NT2/D1 (cell line): ENCODE results near the gene NPIPB12.
"Not testable (repeated sequence)": the region's sequence is repeated elsewhere in the genome, so short reads cannot be mapped to it uniquely, and the experiment has no call there.

Experiments
- DNase-seq: peaks from one replicate; pipeline ENCODE4 v3.0.0-alpha.2; 2011; ENCODE audit warnings: low read depth, low spot score
- H3K27me3 ChIP-seq: 2 replicates; pipeline ENCODE4 v1.6.0; 2011; ENCODE audit warnings: mild to moderate bottlenecking; ENCODE audit not compliant: insufficient read length, insufficient read depth
- H3K36me3 ChIP-seq: 2 replicates; pipeline ENCODE4 v1.6.1; 2011; ENCODE audit warnings: mild to moderate bottlenecking, low read length, mixed read lengths; ENCODE audit not compliant: insufficient read depth, insufficient read length
- H3K4me1 ChIP-seq: 2 replicates; pipeline ENCODE4 v1.5.1; 2011; ENCODE audit not compliant: insufficient read depth, insufficient read length
- H3K4me3 ChIP-seq: 2 replicates; pipeline ENCODE4 v1.5.1; 2011; ENCODE audit warnings: low read depth; ENCODE audit not compliant: insufficient read length
- H3K9ac ChIP-seq: 2 replicates; pipeline ENCODE4 v1.6.0; 2011; ENCODE audit warnings: low read depth; ENCODE audit not compliant: insufficient read length
- H3K9me3 ChIP-seq: 2 replicates; pipeline ENCODE4 v1.5.1; 2011; ENCODE audit warnings: mild to moderate bottlenecking, low read length; ENCODE audit not compliant: insufficient read depth

Gene NPIPB12

DNA sequence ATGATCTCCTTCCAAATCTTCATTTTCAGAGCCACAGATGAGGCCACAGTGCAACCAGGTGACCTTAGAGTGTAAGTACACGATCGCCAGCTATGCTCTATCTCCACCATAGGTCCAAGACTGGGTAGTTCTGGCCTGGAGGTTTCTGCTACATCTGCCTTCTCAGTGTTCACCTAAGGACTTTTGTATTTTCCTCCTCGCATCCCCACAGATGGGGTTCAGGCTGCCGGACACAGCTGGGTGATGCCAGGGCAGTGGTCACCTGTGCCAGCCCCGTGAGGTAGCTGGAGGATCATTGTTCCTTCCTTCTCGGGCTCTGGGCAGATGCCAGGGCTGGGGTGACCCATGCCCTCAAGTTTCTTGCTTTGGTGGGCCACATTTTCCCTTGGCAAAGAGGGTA, at the start of gene NPIPB12:
TSS of gene NPIPB12 (minus strand) at position 101 of the 400 bp plus-strand sequence.
- H3K36me3 ChIP-seq, H3K4me1 ChIP-seq, DNase-seq, H3K9ac ChIP-seq, H3K9me3 ChIP-seq, H3K4me3 ChIP-seq, H3K27me3 ChIP-seq: not testable (repeated sequence)

DNA sequence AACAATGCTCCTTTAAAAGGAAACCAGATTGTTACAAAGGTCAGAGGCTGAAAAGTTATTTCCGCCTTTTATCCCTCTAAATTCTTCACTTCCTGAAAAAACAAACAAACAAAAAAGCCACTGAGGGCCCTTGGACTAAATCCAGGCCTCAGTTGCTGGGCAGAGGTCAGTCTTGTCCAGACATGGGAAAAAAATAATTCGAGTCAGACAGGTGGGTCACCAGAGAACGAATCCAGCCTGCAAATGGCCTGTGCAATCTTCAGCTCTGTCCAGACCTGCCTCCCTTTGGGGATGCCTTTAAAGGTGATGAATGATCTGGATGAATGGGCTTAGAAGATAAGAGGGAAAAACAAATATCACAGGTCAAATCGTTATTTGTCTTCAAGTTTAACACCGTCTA, 15.3 kb upstream of the NPIPB12 start:
- not testable (repeated sequence) for H3K9me3 ChIP-seq, H3K27me3 ChIP-seq

DNA sequence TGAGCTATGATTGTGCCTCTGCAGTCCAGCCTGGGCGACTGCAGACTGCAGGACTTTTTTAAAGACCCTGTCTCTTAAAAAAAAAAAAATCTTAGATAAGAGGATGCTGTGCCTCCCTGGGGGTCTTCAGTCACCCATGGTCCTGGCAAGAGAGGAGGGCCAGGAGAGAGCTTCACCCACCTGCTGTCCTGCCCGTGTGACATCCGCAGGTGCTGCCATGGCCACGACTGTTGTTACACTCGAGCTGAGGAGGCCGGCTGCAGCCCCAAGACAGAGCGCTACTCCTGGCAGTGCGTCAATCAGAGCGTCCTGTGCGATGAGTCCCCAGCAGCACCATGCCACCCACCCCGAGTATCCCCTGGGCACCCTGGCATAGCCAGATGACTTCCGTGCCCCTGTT, 23.9 kb downstream of the NPIPB12 start:
- not testable (repeated sequence) for H3K4me1 ChIP-seq, DNase-seq, H3K27me3 ChIP-seq, H3K9ac ChIP-seq, H3K9me3 ChIP-seq, H3K4me3 ChIP-seq, H3K36me3 ChIP-seq

More for the DNA sequence above, 15.3 kb upstream of the NPIPB12 start:
- DNase-seq, H3K9ac ChIP-seq, H3K4me3 ChIP-seq, H3K4me1 ChIP-seq, H3K36me3 ChIP-seq: not testable (repeated sequence)

DNA sequence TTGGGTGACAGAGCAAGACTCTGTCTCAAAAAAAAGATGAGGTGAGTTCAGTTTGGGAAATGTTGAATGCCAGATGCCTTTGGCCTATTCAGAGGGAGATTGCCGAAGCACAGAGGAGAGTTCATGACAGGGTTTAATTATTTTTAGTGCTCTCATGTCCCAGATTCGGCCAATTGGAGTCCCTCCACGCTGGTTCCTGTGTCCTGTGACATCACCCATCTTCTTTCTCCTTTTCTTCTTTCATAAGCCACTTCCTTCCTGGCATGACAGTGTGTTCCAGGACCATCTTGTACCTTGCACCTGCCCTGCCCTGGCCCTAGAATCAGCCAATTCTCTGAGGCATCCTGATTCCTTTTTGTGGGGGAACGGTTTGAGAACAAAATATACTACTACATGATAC, 34.1 kb downstream of the NPIPB12 start:
- not testable (repeated sequence) for H3K9me3 ChIP-seq, H3K4me1 ChIP-seq, DNase-seq, H3K27me3 ChIP-seq, H3K9ac ChIP-seq, H3K4me3 ChIP-seq, H3K36me3 ChIP-seq

DNA sequence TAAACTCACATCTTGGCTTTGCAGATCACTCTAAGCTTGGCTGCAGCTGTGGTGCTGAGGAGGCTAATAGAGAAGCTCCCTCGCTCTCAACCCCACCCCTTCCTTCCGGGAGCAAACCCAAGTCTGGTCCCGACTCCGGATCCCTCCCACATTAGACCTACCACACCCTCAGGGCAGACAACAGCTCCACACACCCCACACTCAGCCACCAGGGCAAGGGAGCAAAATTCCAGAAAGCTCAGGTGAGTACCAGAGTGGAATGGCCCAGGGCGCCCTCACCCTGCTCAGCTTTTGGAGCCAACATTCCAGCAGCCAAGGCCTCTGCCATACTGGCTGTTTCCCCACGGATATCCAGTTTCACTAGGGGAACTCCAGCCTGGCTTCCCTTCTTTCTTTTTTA, 36.5 kb downstream of the NPIPB12 start:
- H3K4me3 ChIP-seq, H3K9ac ChIP-seq, H3K4me1 ChIP-seq, H3K36me3 ChIP-seq, H3K27me3 ChIP-seq, DNase-seq, H3K9me3 ChIP-seq: not testable (repeated sequence)

DNA sequence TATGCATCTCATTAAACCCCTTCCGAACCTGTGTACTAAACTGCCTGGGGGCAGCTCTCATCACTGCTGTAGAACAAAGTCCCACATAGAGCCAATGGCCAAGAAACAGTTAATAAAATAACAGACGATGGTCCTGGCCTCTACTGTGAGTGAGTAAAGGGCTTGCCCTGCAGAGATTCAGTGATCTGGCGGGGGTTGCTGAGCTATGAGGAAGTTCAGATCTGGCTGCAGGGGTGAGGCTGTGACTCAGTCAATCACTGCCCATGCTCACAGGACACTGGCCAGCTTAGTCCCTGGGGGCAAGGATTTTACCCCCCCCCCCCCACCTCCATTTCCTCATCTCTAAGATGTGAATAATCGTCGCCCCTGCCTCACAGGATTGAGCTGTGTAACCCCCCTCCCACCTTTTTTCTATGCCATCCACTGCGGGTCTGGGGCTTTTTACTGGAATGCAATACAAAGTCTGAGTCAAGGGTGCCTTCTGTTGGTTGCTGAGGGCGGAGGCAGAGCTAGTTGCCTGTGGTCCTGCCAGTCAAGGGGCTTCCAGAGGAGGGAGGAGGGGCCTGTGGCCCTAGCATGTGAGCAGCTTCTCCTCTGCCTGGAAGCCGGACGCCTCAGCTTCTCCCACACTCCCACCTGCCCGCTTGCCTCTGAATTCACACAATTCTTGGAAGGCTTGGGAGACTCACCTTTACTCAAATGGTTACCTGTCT, 38.4 kb downstream of the NPIPB12 start:
- H3K4me1 ChIP-seq, H3K9ac ChIP-seq, H3K4me3 ChIP-seq, DNase-seq, H3K9me3 ChIP-seq, H3K36me3 ChIP-seq, H3K27me3 ChIP-seq: not testable (repeated sequence)

DNA sequence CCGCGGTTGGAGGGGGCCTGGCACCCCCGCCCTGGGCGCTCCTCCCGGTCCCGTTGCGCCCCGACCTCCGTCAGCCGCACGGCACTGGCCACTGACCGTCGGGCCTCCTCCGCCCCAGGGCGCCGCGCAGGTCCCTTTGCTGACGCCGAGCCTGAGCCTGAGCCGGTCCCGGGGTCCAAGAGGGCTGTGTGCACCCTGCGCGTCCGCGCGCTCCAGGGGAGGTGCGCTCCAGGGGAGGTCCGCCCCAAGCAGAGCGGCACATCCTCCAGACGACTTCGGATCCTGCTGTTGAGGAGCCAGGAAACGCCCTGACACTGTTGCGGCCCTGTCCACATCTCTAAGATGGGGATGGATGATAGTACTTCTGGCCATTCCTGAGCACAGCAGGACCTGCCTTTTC, 39.3 kb downstream of the NPIPB12 start:
- not testable (repeated sequence) for H3K36me3 ChIP-seq, H3K4me1 ChIP-seq, H3K9ac ChIP-seq, DNase-seq, H3K4me3 ChIP-seq, H3K9me3 ChIP-seq, H3K27me3 ChIP-seq

DNA sequence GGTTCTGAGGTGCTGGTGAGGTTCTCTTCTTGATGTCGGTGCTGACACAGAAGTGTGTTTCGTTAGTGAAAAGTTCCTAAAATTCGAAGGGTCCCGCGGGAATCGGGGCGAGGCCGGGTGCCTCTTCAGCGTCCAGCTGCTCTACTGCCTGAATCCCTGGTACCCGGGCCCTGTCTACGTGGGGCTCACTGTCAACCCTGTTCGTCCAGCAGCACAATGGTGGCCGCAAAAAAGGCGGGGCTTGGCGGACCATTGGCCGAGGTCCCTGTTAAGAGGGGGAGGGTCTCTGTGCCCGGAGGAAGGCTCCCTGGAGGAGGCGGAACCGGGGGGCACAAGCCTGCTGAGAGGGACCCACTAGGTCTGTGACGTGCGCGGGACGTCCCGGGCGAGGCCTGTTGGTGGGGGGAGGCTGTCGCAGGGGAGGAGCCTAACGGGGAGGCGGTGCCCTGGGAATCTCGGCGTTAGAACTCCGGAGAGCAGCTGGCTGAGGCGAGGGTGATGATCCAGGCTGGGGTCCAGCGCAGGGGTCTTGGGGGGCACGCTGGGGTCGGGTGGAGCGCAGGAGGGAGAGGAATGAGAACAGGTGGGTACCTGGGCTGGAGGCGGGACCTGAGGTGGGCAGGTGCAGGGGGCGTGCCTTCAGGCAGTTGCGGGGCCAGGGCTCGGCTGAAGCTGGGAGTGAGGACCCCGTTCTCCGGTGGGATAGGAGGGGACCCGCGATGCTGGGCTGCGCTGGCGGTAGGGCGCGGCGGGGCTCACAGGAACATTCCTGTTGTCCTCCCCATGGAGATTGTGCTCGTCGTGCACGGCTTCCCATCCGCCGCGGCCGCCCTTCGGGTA, 40.0 kb downstream of the NPIPB12 start:
- not testable (repeated sequence) for H3K4me3 ChIP-seq, H3K27me3 ChIP-seq, H3K9me3 ChIP-seq, H3K36me3 ChIP-seq, H3K9ac ChIP-seq, DNase-seq, H3K4me1 ChIP-seq

DNA sequence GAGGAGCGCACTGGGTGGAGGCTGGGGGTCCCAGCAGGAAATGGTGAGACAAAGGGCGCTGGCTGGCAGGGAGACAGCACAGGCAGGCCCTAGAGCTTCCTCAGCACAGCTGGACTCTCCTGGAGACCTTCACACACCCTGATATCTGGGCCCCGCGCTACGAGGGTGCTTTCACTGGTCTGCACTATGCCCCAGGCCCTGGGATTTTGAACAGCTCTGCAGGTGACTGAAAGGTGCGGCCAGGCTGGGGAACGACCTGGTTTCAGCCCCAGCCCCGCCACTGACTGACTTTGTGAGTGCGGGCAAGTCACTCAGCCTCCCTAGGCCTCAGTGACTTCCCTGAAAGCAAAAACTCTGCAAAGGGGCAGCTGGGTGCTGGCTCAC, 45.6 kb downstream of the NPIPB12 start:
- H3K9ac ChIP-seq, H3K4me1 ChIP-seq, H3K4me3 ChIP-seq, H3K9me3 ChIP-seq, DNase-seq, H3K36me3 ChIP-seq, H3K27me3 ChIP-seq: not testable (repeated sequence)

DNA sequence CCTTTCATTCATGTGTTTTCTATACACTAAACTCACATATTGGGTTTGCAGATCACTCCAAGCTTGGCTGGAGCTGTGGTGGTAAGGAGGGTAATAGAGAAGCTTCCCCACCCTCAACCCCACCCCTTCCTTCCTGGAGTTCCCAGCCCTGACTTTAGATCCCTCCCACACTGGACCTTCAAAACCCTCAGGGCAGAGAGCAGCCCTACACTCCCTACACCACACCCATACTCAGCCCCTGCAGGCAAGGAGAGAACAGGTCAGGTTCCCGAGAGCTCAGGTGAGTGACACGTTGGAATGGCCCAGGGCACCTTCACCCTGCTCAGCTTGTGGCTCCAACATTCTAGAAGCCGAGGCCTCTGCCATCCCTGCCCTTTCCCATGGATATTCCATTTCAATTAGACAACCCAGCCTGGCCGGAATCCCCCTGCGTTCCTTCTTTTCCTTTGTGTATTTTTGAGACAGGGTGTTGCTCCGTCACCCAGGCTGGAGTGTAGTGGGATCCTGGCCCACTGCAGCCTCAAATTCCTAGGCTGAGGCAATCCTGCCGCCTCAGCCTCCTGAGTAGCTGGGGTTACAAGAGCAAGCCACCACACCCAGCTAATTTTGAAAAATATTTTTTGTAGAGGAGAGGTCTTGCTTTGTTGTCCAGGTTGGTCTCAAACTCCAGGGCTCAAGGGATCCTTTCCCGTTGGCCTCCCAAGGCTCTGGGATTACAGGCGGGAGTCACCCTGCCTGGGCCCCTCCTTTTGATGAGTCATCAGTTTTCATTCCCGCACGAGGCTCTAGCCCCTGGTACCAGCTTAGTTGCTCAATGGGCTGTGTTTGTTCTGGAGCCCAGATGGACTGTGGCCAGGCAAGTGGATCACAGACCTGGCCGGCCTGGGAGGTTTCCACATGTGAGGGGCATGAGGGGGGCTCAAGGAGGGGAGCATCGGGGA, 46.2 kb downstream of the NPIPB12 start, which contains the start of gene SULT1A4:
TSS of gene SULT1A4 (plus strand) at position 208 of the 941 bp plus-strand sequence. CDS start 1,473 bp downstream, outside the sequence.
- not testable (repeated sequence) for H3K9me3 ChIP-seq, H3K4me3 ChIP-seq, H3K27me3 ChIP-seq, H3K36me3 ChIP-seq, H3K4me1 ChIP-seq, H3K9ac ChIP-seq, DNase-seq

DNA sequence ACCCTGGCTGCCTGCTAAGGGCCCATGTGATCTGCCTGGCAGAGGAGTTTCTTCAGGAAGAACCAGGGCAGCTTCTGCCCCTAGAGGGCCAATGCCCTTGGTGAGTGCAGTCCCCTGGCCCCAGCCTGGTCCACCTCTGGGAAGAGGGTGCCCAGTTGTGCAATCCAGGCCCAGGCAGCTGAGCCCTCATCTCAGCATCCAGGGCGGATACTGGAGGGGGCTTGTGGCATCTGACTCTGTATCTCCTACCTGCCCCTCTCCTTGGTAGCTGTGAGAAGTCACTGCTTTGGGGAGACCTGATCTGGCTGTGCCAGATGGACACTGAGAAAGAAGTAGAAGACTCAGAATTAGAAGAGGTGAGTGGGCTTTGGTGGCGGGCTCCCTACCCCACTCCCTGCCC, 48.5 kb downstream of the NPIPB12 start:
- not testable (repeated sequence) for H3K4me3 ChIP-seq, H3K36me3 ChIP-seq, H3K9ac ChIP-seq, DNase-seq, H3K9me3 ChIP-seq, H3K4me1 ChIP-seq, H3K27me3 ChIP-seq
